HG02981 (cell line): ENCODE data around the gene TIMM22.
A peak's percentile ranks its signal among the peaks of the same experiment; 100 is the strongest.
"Not testable (repeated sequence)": the region's sequence is repeated elsewhere in the genome, so short reads cannot be mapped to it uniquely, and the experiment has no call there.

Source experiments
- ATAC-seq: cut with Tn5 transposase; IDR thresholded peaks from one replicate; pipeline ENCODE4 v1.9.1; 2021; ENCODE audit warnings: mild to moderate bottlenecking, moderate library complexity; ENCODE audit not compliant: unreplicated experiment

TIMM22 gene

DNA sequence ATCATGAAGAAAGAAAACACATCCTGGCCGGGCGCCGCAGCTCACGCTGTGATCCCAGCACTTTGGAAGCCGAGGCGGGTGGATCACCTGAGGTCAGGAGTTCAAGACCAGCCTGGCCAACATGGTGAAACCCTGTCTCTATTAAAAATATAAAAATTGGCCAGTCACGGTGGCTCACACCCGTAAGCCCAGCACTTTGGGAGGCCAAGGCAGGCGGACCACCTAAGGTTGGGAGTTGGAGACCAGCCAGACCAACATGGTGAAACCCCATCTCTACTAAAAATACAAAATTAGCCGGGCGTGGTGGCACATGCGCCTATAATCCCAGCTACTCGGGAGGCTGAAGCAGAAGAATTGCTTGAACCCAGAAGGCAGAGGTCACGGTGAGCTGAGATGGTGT lies 25.1 kb upstream of the TIMM22 start:
- ATAC-seq, result not testable (repeated sequence)

DNA sequence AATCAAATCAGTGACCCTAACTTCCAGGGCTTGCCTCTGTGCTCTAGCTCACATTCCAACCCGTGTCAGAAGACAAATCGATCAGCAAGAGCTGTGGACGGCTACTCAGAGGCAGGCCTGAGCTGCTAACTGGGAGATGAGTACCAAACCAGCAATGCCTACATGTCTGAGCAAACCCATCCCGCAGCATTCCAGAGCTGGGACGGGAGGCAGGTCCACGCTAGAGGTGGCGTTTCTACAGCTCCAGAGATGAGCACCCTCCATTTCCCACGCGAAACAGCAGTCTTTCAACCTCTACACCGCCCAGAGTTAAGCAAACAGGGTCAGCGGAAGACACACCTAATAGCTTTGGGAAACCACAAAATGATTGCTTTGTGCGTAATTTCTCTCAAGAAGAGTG lies 23.9 kb upstream of the TIMM22 start:
- ATAC-seq, result no peak

DNA sequence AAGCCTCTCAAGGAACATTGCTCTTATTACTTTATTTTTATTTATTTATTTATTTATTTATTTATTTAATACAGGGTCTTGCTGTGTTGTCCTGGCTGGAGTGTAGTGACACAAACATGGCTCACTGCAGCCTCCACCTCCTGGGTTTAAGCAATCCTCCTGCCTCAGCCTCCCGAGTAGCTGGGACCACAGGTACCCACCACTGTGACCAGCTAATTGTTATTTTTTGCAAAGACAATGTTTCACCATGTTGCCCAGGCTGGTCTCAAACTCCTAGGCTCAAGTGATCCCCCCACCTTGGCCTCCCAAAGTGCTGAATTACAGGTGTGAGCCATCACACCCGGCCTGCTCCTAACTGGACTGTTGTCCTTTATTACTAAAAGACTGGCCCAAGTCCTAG lies 22.2 kb upstream of the TIMM22 start:
- not testable (repeated sequence) for ATAC-seq

- no peak for ATAC-seq
These were observed 21.5 kb upstream of the TIMM22 start for GRCh38 chr17:975371-975915.

DNA sequence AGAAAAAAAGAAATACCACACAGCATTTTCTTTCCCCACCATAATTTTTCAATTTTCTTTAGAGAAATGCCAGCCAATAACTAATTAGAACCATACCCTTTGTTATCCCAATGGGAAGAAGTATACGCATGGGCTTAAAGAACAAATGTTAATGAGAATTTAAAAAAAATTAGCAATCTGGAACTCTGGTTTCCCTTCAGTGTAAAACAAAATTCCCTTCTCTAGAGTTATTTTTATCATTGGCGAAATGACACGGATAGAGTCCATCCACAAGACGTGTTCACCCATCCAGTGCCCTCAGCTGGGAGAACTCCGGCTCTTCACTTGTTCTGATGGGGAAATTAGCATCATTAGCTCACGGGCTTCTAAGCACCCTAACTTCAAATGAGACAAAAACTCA lies 20.6 kb upstream of the TIMM22 start:
- ATAC-seq, result no peak

DNA sequence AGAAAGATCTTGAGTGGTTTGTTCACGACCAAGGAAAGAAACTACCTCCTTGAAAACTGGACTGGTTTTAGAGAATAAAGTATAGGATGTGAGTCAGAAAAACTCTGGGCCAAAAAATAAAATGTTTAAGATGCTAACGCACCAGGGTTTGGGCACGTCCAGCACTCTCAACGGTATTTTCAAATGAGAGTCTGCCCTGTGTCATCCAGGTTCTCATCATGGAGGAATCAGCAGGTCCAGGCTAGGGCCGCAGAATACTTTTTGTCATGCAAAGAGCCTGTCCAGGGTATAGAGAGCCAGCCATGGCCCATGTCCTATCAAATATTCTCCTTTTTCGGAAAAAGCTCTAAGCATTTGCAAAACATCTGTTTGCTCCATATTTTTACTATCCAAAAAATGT lies 19.8 kb upstream of the TIMM22 start:
- no peak for ATAC-seq

- ATAC-seq, result no peak
These were observed 18.5 kb upstream of the TIMM22 start for GRCh38 chr17:978103-979093.

- no peak for ATAC-seq
These were observed 17.8 kb upstream of the TIMM22 start for GRCh38 chr17:979212-979538.

DNA sequence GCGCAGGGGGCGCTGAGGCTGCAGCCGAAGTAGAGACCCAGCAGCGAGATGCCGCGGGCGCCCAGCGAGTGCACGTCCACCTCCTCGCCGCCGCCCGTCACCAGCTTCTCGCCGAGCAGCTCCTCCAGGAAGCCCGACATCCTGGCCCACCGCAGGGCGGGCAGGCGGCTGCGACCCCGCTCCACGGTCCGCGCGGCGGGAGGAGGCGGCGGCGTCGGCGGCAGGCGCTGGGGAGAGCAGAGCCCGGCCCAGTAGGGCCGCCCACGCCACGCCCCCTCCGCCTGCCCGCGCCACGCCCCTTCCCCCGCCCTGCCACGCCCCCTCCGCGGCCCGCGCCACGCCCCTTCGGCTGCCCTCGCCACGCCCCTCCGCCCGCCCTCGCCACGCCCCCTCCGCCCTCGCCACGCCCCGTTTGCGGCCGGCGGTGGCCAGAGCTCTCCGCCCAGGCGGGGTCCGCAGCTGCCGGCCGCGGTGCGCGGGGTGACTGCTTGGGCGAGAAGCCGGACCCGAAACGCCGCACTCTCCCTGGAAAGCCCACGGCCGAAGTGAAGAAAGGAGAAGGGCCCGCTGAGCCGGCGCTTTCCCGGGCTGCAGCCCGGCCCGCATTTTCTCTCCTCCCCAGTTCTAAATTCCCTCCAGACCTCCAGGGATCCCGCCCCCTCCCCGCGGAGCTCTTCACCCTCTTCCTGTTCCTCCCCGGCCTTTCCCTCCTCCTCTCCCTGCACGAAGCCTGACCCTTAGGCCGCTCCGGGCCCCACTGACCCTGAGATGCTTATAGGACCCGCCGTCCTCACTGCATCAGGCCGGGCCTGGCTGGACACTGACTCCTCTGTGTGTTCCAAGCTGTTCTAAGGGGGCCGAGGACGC lies 17.2 kb upstream of the TIMM22 start, which contains the start of gene NXN:
Gene NXN (minus strand): TSS at position 238 of the 867 bp plus-strand sequence.
- peak; percentile 60 for ATAC-seq

DNA sequence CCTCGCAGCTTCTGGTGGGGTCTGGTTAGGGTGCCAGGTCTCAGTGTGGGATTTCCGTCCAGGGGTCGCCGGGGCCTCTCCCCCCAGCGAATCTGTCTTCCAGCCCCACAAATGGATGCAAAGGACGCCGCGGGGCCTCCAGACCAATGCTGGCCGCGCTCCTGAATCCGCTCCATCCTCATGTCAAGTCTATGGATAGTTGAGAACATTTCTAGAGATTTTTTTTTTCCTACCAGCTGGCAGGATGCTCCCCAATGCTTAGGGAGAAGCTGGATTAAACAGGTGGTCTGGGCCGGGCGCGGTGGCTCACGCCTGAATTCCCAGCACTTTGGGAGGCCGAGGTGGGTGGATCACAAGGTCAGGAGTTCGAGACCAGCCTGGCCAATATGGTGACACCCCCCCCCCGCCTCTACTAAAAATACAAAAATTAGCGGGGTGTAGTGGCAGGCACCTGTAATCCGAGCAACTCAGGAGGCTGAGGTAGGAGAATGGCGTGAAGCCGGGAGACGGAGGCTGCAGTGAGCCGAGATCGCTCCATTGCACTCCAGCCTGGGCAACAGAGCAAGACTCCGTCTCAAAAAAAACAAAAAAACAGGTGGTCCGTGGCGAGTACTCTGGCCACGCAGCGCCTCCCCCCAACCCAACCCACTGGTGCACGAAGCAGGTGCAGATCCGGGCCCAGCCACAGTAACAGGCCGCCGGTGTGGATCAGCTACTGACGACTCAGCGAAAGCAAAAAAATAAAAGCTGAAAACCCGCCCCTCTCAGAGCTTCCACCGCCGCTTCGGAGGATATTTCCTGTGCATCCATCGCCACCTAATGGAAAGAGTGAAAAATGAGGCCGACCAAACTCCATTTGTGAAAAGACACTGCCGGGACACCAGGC lies 16.3 kb upstream of the TIMM22 start:
- ATAC-seq, result peak; percentile 45

DNA sequence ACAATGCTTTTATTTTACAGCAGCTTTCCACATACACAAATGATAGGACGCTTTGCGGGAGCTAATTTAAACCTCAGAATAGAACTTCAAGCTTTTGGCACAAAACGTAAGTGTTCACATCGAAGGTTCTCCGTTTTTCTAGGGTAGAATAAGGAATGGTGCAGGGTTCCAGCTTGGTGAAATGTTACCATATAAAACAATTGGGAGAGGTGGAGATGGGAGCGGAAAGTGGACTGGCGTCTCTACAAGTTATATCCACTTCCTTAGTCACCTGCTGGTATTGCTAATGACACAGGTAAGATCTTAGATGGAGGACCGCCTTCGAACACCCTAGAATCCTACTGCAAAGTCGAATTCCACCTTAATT lies 15.7 kb upstream of the TIMM22 start:
- no peak for ATAC-seq

- ATAC-seq, result no peak
These were observed 13.0 kb upstream of the TIMM22 start for GRCh38 chr17:983921-984320.

DNA sequence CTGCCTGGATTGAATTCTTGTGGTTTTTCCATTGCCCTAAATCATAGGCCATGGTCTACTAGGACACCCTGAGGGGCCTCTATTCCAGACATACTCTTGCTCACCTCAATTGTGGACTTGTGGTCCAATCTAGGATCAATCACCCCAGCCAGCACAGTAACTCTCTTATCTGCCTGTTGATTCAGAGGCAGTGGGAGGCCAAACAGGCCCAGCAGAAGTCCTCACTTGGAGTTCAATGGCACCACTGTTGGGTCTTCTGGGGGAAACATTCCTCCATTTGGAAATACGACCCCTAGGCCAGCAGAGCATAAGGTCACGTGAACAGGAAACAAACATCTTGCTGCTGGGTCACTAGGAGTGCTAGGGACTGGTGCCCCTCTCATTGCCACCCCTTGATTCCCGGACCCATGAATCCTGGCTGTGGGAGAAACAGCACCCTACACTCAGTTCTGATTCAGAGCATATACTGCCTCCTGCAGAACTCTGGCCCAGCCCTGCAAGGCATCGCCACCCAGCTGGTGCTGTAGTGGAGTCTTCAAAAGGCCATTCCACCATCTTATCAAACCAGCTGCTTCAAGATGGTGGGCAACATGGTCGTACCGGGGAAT lies 10.5 kb upstream of the TIMM22 start:
- ATAC-seq, result no peak

GRCh38 chr17:987931-988330 lies 9.0 kb upstream of the TIMM22 start:
- ATAC-seq, result no peak

- no peak for ATAC-seq
These were observed 8.4 kb upstream of the TIMM22 start for GRCh38 chr17:988561-988960.

DNA sequence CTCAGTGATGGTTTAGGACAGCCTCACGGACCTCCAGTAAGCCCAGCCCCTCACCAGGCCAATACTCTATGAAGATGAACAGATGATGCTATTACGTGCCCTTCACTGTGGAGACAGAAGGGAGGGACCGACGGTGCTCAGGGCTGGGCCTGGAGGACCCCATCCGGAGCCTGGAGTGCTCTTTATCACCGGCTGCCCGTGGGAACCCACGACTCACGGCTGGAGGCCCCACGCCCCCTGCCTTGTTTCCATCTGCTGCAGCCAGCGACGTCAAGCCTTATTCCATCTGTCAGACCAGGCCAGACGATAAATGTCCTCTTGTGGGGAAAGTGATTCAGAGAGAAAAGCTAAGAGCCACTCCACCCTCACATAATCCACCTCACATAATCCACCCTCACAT lies 4.0 kb upstream of the TIMM22 start:
- ATAC-seq, result no peak

- not testable (repeated sequence) for ATAC-seq
These were observed 1.6 kb upstream of the TIMM22 start for GRCh38 chr17:995324-995723.

DNA sequence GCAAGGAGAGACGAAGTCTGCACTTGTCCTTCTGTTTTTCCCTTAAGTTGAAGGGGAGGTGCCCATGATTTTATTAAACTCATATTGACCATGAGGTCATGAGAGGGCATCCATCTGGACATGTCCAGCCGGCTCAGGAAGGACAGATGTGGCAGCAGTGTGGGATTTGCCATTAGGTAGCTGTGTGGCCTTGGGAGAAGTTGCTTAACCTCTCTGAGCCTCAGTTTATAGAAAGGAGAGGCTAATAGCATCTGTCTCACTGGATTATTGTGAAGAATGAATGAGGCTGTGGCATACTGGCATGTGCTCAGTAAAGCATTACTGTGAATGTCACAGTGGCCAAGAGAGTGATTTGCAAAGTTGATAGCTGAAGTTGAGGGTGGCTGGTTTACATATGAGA lies 1.2 kb downstream of the TIMM22 start:
- ATAC-seq, result no peak

DNA sequence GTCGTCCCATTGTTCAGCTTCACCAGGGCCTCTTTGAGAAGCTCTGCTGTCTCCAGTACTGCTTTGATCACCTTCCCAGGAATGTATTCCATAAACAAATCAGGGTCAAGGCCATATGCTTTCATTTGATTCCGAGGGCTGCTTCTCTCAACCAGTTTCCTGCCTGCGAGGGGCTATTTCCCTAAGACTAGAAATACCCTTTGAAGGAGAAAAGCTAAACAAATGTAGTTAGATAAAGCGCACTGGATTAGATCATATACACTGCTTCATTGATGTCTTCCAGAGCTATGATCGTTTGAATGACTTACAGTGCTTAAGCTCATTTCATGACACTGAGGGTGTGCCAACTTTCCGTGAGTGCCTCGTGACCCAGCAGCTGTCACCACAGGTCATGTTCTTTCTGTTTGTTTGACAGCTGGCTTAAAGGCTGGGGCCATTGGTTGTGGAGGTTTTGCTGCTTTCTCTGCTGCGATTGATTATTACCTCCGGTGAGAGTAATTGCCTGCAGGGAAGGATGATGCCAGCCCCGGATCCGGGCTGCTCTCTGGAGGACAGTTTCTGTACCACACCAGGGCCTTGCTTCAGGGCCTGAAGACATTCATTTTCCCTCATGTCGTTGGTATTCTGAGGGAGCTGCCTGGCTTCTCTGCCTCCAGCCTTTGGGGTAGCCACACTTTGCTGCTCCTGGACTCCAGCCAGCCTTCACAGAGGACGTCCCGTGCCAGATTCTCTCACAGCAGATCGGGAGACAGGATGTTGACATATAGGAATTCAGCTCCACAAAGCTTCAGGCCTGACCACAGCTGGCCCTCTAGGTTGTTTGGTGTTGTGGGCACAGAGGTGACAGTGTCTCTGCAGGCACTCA lies 3.9 kb downstream of the TIMM22 start:
- no peak for ATAC-seq
